HG02588 (cell line): ENCODE results near the gene PRMT7.
A peak's percentile ranks its signal among the peaks of the same experiment; 100 is the strongest.

Experiments
- ATAC-seq: cut with Tn5 transposase; IDR thresholded peaks from one replicate; pipeline ENCODE4 v1.9.1; 2021; ENCODE audit warnings: mild to moderate bottlenecking, moderate library complexity; ENCODE audit not compliant: unreplicated experiment

The PRMT7 gene

DNA sequence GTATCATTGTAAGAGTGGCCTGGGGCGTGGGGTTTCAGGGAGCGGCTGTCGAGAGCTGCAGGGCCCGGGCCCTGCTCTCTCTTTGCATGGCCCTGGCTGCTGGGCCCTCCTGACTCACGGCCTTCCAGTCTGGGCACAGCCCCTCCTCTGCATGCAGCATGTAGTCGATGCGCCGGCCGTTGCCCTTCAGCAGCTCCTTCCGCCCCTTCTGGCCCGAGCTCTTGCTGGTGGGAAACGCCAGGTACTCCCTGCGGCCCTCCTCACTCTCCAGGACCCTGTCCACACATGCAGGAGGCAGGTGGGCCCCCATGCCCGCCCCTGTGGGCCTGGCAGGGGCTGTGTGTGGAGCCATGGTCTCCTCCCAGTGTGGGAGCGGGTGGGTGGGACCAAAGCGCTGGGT lies 50.7 kb downstream of the PRMT7 start:
- no peak for ATAC-seq

DNA sequence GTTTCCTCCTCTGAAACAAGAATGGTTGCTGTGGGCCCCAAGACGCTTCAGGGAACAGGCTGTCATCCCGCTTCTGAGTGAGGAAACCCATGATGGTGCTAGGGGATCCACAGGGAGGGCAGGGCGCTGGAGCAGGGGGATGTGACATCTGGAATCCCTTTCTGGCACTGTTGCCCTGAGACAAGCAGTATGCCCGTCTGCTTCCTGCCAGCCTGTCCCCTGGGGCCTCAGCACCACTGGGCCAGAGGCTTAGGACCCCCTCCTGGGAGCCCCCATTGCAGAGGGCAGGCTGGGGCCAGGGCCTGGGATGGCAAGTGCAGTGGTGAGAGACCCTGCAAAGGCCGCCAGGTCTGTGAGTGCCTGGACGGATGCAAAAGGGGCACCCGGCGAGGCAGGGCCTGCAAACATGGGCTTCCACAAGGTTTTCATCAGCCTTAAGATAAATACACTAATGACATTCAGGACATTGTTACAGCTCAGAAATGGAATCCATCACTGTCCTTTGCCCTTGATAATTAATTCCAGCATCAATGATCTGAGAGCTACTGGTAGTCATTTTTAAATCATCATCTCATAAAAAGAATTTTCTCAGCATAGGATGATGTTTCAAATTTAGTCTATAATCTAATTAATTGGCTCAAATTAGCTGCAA lies 51.6 kb downstream of the PRMT7 start:
- no peak for ATAC-seq

DNA sequence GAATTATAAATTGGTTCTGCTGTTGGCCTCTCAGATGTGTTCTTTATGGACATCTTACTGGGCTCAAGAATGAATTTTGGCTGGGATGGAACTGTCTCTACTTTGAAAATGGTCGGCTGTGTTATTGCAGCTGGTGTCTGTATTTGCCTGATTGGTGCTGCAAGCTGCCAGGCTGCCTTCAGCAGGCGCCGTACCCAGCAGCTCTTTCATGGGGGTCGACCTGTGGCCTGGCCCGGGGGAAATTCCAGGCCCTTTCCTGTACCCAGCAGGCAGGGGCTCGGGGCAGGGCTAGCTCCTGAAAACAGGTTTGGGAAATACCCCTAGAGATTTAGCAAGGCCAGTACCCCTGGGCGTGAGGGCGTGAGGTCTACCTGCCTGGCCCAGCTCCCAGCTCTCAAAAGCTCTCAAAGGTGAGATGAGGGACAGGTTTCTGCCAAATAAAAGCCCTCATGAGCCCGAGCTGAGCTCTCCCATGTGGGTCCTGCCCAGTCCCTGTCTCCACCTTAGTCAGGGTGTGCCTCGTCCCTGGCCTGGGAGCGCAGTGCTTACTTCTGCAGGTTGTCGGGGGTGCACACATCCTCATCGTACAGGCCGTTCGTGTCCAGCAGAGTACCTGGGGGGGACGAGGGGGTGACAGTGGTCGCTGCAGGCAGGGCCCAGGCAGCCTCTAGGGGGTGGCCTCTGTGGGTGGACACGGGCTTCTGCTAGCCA lies 52.3 kb downstream of the PRMT7 start:
- no peak for ATAC-seq

DNA sequence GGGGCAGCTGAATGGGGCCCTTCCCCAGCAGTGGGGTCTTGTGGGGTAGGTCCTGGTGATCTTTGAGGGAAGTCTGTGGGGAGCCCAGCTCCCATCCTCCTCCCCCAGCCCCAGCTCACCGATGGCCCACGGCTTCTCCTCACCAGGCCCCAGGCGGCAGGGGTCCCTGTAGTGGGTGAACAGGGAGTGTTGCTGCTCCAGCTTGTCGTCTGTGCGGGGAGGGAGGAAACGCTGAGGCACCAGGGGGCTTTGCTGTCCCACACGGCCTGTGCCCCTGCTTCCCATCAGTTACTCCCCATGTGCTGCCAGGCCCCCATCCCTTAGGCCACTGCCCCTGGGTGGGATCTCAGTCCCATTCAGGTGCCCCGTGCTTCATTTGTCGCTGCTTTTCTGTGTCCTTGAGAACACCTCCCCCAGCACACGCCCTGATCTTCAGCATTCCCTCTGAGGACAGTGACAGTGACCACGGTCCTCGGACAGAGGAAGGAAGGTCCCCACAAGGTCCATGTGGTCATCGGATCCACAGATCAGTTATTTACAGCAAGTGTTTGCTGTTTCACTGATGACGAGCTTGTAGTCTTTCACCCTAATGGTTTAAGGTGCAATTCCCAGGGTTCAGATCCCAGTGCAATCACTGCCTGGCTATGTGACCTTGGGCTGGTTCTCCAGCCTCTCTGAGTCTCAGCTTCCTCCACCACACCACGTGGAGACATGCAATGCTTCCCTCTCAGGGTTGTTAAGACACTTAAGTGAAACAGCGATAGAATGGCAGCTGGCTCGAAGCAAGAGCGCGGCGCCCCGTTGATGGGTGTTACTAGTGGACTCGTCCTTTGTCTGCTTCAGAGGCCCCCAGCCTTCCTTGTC lies 53.1 kb downstream of the PRMT7 start:
- no peak for ATAC-seq

DNA sequence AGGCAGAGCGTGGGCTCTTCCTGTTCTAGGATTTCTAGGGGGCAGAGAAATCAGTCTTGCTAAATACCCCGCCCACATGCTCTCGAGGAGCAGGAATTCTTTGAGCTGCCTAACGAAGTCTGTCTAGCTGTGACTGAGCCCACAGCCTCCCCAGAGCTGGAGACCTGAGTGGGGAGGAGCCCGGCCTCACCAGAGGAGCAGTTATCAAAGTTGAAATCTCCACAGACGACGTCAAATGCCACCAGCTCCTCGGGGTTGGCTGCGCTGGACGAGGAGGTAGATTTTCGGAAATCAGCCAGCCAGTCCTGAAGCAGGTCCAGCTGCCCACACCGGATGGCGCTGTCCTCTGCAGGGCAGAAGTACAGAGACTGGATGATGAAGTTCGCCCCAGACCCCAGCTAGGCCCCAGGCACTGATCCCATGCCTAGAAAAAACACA lies 53.8 kb downstream of the PRMT7 start:
- ATAC-seq = no peak

DNA sequence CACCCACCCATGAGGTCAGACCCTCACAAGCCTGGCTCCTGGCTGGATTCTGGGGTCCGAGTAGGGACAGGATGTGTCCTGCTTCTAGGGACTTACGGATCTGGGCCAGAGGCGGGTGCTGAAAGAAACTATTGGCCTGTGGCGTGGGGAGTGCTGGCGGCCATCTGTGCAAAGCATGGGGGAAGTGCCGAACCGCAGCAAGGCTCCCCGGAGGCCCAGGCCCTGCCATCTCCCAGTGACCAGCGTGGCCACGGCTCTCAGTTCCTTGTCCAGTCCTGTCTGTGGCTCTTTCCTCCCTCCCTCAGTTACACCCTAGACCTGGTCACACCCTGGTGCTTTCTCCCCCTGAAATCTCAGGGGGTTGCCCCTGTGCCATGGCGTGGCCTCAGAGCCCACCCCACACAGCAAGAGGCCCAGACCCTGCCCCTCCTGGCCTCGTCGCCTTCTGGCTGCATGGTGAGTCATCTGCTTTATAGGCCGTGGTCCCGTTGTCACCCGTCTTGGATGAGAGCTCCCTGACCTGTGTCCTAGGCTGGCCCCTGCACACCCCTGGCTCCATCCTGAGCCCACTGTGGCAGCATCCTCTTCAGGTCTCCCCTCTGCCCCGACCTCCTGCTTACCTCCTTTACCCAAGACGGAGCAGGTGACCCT lies 54.5 kb downstream of the PRMT7 start:
- no peak for ATAC-seq

DNA sequence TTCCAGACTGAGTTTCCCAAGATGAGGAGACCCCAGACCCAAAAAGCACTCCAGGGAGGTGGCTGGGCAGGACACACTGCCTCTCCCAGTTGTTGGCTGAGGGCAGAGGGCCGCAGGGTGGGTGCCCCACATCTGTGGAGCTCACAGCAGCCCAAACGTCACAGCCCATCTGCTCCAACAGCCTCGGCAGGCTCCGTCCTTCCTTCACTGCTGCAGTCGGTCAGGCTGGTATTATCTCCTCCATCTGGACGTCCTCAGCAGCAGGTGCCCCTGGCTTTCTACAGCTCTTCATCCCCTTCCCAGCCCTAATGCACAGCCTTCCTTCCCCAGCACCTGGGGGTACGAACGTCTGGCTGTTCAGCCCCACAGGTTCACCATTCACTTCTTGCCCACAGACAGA lies 55.2 kb downstream of the PRMT7 start:
- ATAC-seq = no peak

DNA sequence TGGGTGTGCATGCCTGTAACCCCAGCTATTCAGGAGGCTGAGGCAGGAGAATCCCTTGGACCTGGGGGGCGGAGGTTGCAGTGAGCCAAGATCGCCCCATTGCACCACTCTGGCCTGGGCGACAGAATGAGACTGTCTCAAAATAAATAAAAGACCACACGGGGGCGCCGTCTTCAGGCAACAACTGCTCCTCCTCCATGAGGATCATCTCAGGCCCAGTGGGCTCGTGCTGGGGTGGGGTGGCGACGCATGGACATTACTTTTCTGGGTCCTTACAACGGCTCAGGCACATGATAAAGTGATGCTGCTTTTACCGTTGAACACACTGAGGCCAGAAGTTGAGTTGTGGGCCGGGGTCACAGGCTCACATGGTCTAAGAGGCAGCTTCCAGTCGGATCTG lies 56.2 kb downstream of the PRMT7 start:
- ATAC-seq = no peak

DNA sequence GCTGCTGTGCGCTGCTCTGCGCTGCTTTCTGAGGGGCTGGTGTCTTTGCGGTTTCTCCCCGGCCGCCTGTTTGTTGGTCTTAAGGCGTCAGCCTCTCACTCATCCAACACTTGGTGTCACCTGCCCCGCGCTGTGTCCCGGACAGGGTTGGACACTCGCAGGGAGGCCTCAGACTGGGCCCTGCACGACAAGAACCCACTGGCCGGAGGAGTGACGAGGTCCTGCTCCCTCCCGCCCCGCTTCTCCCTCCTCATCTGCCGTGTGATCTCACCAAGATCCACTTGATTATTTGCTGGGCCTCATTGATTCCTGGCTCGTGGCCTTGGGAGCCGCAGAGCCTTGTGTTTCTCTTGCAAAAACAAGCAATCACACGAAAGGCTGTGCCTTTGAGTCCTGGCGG lies 56.6 kb downstream of the PRMT7 start:
- no peak for ATAC-seq

DNA sequence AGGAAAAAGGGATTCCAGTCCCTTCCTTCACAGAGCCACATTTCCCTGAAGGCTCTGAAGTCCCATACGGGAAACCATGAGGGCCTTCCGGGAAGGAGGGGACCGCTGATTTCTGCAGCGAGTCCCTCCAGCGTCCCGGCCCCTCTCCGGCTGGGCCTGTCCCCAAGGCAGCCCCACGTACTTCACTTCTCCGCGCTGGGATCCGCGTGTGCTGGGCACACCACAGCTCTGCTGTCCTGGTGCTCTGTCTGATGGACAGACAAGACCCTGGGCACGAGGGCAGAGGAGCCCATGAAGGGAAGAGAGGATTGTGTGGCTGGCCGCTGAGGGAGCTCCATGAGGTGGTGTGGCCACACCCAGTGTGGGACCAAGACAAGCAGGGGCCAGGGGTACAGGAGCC lies 57.1 kb downstream of the PRMT7 start:
- no peak for ATAC-seq

DNA sequence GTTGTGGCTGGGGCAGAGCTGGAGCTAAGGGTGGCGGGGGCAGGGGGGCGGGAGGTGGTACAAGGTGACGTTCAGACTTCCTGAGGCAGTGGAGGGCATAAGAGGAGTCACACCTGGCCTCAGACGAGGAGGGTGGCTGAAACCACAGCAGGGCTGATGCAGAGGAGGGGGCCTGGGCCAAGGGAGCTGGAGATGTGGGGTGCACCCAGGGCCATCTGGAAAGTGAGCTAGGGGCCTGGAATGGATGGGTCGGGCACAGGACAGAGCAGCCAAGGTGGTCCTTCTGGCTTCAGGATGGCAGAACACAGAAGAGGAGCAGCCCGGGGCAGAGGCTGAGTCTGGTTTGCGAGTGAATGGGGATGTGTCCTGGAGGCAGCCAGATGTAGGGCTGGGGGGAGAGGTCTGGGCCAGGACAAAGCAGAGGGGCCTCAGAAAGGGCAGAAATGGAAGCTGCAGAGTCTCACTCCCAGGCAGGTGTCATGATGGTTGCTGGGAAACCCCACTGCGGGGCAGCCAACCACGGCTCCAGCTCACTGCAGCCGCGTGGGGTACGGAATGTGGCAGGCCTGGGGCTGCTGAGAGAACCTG lies 57.6 kb downstream of the PRMT7 start:
- ATAC-seq = no peak

DNA sequence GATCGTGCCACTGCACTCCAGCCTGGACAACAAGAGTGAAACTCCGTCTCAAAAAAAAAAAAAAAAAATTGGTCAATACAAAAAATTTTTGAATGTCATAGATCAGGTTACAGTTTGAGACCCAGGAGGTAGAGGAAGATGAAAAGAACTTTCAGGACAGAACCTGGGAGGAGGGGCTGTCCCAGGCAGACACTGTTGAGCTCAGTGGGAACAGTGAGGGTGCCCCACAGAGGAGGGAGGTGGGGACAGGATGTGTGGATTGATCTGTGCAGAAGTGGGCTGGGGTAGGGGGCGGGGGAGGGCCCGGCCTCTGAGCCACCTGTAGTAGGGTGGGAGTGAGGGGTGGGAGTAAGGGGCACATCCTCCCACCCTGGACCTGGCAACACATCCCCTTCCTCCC lies 58.3 kb downstream of the PRMT7 start:
- no peak for ATAC-seq

DNA sequence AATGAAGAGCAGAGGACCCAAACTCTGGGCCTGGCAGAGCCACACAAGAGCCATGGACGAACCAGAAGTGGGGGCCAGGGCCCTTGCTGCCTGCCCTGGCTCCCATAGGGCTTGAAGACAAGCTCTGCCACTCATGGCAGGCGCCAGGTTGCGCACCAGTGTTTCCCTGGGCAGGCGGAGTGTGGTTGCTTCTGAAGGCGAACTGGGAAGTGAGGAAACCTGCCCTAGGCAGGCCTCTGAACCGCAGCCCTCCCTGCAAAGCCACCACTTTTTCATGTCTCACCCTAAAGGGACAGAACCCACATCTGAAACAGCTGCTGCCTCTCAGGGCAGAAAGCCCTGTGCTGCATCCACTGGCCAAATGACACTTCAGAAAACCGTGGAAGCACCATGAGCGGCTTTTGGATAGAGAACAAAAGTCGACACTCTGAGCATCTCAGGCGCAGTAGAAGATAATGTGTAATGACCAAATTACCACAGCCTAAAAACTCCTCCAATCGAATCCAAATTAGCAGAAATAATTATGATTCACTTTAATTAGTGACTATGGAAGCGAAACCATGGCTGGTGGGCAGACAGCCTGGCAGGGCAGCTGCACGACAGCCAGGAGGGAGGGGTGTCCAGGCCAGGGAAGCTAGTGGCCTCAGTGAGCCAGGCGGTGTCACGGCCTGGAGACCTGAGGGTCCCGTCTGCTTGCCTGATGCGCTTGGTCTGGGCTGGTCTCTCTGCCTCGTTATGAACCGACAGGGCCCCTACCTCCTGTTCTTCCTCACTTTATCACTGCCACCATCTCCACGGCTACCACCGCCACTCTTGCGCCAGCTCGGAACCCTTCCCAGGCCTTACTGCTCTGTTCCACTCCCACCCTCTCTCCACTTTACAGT lies 59.1 kb downstream of the PRMT7 start:
- ATAC-seq = peak; percentile 46

DNA sequence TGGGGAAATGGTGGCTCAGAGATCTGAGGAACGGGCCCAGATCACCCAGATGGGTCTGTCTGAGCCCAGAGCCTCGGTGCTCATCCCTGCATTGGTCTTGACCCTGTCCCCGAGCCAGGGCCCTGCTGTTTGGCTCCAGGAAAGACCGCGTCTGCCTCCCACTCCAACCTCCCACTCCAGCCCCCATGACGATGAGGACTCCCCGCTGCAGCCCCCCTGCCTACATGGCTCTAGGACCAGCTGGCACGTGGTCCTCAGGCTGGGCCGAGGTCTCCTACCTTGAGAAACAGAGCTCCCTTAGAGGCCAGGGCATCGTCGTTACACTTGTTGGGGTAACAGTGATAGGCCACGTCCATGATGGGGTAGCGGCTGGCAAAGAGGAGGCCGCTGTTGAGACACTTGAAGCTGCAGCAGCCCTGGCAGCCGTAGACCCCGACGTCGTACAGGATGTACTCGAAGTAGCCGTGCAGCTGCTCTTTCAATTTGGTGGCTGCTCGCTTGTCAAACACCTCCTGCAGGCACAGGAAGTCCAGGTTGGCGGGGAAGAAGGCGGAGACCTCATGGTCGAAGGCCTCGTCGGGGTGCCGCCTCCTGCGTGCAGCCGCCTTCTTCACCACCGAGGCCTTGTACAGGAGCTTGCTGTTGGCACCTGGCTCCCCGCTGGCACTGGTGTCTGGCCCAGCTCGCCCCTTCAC lies 59.9 kb downstream of the PRMT7 start:
- no peak for ATAC-seq

DNA sequence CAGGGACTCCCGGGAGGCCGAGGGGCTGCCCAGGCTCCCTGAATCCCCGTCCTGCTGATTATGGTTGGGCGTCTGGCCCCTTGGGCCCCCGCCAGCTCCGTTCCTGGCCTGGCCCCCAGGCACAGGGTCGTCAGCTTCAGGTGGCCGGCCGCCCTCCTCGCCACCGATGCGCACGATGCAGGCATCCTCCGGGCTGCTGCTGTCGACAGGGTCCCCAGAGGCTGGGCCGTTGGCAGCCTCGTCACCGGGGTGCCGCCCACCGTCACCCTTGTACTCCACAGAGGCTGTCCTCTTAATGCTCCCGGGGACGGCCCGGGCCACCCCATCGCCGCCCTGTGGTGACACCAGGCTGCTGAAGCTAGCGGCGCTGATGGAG lies 60.4 kb downstream of the PRMT7 start:
- no peak for ATAC-seq

DNA sequence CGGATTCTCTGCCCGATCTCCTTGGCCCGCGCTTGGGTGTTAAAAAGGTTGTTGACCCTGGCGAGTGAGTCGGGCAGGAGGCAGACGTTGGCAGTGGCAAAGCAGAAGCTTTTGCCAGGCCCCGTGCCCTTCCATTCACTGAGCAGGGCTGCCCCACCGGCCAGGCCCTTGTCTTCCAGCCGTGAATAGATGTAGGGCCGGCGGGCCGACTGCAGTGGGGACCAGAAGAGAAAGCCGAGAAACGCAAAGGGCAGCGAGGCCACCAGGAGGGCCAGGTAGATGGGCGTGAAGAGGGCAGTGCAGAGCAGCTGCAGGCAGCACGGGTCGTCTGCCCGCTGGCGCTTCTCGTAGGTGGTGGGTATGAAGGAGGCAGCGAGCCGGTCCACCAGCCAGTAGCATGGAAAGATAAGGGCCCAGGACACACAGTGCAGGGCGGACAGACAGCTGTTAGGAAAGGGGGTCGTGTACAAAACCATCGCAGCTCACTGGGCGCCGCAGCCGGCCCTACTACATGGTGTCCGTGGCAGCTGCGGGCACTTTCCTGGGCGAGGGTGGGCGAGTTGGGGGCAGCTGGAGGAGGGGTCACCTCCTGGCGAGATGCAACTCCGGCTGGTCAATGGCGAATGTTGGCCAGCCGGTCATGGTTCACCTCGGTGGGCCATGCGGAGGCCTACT lies 61.0 kb downstream of the PRMT7 start:
- ATAC-seq = no peak

DNA sequence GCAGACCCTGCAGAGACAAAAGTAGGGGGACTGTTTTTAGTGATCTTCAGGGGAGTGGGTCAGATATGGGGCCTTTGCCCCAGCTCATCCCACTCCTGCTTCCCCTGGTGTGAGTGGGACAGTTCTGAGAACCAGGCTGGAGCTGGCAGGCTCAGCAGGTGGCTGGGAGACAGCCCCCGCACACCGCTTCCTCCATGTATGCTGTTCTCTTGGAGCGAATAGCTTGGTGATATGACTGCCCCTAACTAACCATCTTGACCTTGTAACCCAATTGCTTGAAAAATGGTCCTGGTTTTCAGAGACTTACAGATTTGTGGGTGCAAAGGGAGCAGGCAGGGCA lies 61.5 kb downstream of the PRMT7 start:
- ATAC-seq = no peak

DNA sequence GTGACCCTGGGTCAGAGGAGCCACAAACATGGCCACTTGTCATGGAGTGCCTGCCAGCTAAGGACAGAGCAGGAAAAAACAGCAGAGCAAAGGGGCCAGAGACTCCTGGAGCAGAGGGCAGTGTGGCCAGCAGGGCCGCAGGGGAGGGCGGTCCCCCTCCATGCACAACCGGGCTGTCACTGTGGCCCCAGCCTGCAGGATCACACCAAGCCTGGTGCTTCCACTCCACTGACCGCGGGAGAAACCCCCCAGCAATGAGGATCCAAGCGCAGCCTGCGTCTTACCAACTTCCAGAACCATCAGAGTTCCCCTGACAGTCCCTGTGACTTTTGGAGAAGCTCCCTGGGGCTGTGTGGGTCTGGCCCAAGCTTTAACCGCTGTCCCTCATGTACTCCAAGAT lies 62.0 kb downstream of the PRMT7 start:
- no peak for ATAC-seq
